HG02943 (cell line): ENCODE data around the gene PIAS4.

ENCODE experiments used
- ATAC-seq: cut with Tn5 transposase; IDR thresholded peaks from one replicate; pipeline ENCODE4 v1.9.1; 2021; ENCODE audit warnings: mild to moderate bottlenecking, low read depth, moderate library complexity; ENCODE audit not compliant: unreplicated experiment

Gene PIAS4

GRCh38 chr19:4018775-4019504 lies 11.4 kb downstream of the PIAS4 start:
- no peak for ATAC-seq

- ATAC-seq = no peak
Measured at GRCh38 chr19:4019578-4019977, 12.0 kb downstream of the PIAS4 start.

DNA sequence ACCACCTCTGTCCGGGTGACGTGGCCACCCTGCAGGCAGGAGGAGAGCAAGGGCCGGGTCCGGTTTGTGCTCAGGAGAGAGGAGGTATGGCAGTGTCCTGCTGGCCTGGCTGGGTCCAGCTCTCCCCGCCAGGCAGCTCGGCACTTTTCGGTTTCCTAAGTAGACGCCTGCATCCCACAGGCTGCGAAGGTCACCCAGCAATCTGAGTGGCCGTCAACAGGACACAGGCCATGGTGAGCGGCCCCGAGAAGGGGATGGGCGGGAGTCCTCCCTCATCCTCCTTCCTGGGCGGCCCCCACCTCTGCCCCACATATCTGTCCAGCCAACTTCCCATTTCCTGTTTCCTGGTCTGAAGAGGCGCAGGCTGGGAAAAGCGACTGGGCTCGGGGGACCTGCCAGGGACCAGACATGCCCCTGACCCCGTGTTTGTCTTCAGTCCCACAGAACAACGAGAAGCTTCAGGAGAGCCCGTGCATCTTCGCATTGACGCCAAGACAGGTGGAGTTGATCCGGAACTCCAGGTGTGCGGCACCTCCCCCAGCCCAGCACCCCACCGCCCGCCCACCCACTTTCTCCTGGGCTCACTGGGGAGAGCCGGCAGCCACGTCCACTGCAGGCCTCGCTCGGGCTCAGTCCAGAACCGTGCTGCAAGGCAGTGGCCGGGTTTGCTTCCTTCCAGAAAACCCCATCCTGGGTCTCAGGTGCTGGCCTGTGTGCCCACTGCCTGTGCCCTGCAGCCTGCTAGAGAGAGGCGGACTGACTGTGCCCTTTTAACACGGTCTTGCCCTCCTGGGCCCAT lies 16.3 kb downstream of the PIAS4 start:
- no peak for ATAC-seq

DNA sequence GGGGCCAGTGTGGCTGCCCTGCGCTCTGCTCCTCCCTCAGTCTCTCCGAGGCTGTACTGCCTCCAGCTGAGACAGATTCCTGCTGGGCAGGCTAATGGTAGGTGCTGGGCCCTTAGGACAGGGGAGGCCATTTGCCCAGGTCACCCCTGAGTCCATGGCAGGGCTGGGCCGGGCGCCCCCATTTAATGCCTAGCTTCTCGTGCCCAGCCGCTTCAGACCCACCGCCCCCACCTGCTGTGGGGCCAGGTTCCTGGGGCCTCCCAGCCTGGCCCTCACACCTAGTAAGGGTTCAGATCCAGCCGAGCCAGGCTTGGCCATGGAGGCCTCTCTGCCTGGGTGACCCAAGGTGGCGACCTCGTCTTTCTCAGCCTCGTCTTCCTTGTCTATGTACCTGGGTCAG lies 17.8 kb downstream of the PIAS4 start:
- ATAC-seq = no peak

DNA sequence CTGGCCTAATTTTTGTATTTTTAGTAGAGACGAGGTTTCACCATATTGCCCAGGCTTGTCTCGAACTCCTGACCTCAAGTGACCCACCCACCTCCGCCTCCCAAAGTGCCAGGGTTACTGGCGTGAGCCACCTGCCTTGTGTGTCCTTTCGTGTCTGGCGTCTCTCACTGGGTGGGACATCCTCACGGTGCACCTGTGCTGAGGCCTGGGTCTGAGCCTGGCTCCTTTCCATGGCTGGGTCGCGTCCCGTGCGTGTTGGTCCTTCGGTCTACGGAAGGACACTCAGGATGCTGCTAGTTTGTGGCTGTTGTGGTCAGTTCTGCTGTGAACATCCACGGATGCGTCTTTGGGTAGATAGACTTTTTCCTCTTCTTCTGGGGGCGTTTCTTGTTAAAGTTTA lies 19.6 kb downstream of the PIAS4 start:
- no peak for ATAC-seq

DNA sequence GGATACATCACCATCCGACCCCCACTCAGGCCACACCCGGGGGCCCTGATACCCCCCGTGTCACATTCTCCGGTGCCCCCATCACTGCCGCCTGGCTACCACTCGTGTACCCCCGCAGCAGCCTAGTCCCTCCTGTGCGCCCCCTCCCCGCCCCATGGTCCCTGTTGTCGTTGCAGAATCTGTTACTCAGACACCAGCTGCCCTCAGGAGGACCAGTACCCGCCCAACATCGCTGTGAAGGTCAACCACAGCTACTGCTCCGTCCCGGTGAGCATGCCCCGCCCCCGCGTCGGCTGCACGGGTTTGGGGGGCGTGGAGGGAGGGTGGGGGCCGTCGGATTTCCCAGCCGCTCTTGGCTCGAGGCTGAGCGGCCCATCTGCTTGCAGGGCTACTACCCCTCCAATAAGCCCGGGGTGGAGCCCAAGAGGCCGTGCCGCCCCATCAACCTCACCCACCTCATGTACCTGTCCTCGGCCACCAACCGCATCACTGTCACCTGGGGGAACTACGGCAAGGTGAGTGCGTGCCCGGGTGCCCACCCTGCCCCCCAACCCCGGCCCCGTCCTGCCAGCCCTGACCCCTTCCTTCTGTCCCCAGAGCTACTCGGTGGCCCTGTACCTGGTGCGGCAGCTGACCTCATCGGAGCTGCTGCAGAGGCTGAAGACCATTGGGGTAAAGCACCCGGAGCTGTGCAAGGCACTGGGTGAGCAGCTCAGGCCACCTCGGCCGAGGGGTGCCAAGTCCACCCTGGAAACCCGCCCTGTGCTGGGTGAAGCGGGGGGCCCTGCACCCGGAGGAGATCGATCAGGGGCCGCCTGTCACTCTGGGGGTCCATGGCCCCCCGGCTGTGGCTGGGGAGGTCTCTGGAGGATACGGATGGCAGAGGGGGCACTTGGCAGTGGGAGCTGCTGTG lies 21.1 kb downstream of the PIAS4 start:
- no peak for ATAC-seq

DNA sequence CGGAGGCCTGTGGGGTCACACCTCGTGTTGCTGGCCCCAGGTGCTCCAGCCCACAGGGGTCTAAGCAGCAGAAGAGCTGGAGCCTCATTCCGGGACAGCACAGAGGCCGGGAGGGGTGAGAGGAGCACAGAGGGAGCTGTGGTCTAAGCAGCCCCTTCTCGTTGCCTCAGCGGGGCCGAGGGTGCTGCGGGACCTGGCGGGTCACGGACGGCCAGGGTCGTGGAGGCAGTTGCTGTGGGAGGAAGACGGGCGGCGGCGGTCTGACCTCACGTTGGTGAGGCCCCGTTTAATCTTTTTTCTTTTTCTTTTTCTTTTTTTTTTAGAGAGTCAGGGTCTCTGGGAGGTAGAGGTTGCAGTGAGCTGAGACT lies 21.7 kb downstream of the PIAS4 start:
- no peak for ATAC-seq

- ATAC-seq = no peak
Measured at GRCh38 chr19:4030552-4030951, 23.0 kb downstream of the PIAS4 start.

GRCh38 chr19:4030981-4031380 lies 23.4 kb downstream of the PIAS4 start:
- ATAC-seq = no peak

DNA sequence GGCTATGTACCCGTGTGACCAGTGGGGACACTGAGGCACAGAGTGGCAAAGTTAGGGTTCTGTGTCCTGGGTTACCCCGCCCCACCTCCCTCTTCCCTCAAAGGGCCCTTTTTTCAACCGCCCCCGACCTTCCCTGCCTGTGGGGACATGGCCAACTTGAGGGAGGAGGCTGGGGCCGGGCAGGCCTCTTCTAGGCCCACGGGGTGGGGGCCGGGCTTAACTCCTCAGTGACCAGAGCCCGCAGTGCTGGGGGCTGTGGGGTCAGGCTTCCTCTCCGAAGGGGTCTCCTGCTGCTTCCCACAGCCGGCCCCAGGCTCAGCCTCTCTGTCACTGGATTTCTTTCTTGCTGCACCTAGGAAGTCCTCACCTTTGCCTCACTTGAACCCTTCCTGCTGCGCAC lies 23.9 kb downstream of the PIAS4 start:
- ATAC-seq = no peak

- ATAC-seq = no peak
Measured at GRCh38 chr19:4032436-4032835, 24.9 kb downstream of the PIAS4 start.

- ATAC-seq = no peak
Measured at GRCh38 chr19:4033028-4033956, 25.8 kb downstream of the PIAS4 start.

DNA sequence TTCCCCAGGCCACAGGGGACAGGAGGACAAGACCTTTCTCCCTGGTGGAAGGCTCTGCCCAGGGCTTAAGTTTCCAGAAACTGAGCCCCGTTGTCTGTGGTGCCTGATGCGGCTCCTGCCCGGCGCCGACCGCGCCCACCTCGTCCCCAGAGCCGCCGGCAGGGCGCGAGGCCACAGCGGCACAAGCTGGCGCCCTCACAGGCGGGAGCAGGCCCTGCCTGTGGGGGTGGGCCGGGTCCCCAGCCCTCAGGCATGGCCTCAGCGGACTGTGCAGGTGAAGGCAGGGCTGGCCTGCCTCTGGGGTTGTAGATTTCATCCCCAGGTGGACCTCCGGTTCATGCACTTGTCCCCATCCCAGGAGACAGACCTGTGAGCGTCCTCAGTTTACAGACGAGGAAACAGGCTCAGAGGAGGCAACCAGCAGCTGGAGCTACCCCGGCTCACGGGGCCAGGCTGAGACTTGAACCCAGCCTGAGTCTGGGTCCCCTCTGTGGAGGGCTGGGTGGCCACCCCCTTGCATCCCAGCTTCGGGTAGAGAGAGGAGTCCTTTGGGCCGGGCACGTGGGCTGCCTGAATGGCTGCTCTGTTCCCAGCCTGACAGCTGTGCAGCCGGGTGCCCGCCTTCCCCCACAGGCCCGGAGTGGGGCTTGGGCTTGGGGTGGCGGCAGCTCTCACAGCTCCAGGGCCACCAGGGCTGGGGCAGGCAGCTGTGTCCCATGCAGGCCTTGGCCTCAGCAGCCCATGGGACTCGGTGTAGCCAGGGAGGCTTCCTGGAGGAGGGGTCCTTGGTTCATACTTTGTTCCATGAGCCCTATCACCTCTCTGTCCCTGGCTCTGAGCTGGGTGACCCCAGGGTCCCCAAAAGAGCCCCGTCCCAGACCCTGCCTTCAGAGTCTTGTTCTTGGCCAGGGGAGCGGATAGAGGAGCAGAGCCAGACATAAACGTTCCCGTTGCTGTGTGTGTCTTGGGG lies 26.8 kb downstream of the PIAS4 start:
- no peak for ATAC-seq

- ATAC-seq = no peak
Measured at GRCh38 chr19:4035018-4035566, 27.6 kb downstream of the PIAS4 start.

GRCh38 chr19:4035582-4035981 lies 28.0 kb downstream of the PIAS4 start:
- ATAC-seq = no peak

GRCh38 chr19:4036576-4037300 lies 29.2 kb downstream of the PIAS4 start:
- no peak for ATAC-seq

- no peak for ATAC-seq
Measured at GRCh38 chr19:4037301-4037949, 29.9 kb downstream of the PIAS4 start.
